SH-SY5Y (cell line): ENCODE measurements around the gene EFCAB11.

Experiments used
- GATA2 ChIP-seq: IDR thresholded peaks from 2 replicates; pipeline ENCODE4 v1.6.1; 2011; ENCODE audit warnings: mild to moderate bottlenecking, low read depth, low read length
- GATA3 ChIP-seq: IDR thresholded peaks from 2 replicates; pipeline ENCODE4 v1.6.1; 2011; ENCODE audit warnings: low read depth, mild to moderate bottlenecking, low read length, moderate library complexity

- TF ChIP-seq GATA3 (0 out of 2 replicates have a peak, but pooled peaks have one; percentile 17), GATA2 (no peak)
Observed at GRCh38 chr14:89903340-89903952, 51.1 kb downstream of the EFCAB11 start.
